Astrocyte (in vitro differentiated cells and primary cell): ENCODE data around the gene ITPR2.

Experiments
- CTCF ChIP-seq: IDR thresholded peaks from 2 replicates; pipeline ENCODE4 v1.5.1; 2011; ENCODE audit warnings: low read depth, mild to moderate bottlenecking, inconsistent platforms, low read length, moderate library complexity; ENCODE audit not compliant: insufficient read depth
- EZH2 ChIP-seq: IDR thresholded peaks from 2 replicates; pipeline ENCODE4 v1.6.1; 2012; ENCODE audit warnings: mild to moderate bottlenecking, low read length, inconsistent platforms; ENCODE audit not compliant: insufficient read depth

- TF ChIP-seq EZH2 (no peak), CTCF (no peak)
Measured at GRCh38 chr12:26621932-26622331, 211.1 kb downstream of the ITPR2 start.
